Fibroblast of lung (primary cell): ENCODE results near the gene ATP11A. TPM values are rescaled to one million over a fixed set of nuclear protein-coding genes. Genes with fewer than 3 reads are reported as not detected.
A peak's percentile ranks its signal among the peaks of the same experiment; 100 is the strongest.

Experiments used
- DNase-seq, 2 donors: peaks; one replicate each; pipeline versions ENCODE4 v3.0.0 to v3.0.0-alpha.2; 2010; ENCODE audit warnings: low read depth in 2 of 2
- H2AFZ ChIP-seq: 2 replicates; pipeline ENCODE4 v1.5.1; 2012; ENCODE audit warnings: low read length, control low read depth, inconsistent platforms
- H3K27ac ChIP-seq: 2 replicates; pipeline ENCODE4 v1.5.1; 2011; ENCODE audit warnings: low read length, control low read depth; ENCODE audit not compliant: insufficient read depth
- H3K27me3 ChIP-seq: 2 replicates; pipeline ENCODE4 v1.5.1; 2011; ENCODE audit warnings: mild to moderate bottlenecking, low read length; ENCODE audit not compliant: control insufficient read depth, insufficient read depth
- H3K36me3 ChIP-seq: 2 replicates; pipeline ENCODE4 v1.5.1; 2011; ENCODE audit warnings: low read length; ENCODE audit not compliant: control insufficient read depth, insufficient read depth
- H3K4me1 ChIP-seq: 2 replicates; pipeline ENCODE4 v1.5.1; 2011; ENCODE audit warnings: low read length; ENCODE audit not compliant: control insufficient read depth, insufficient read depth; ENCODE audit errors: extremely low read depth
- H3K4me2 ChIP-seq: 2 replicates; pipeline ENCODE4 v1.5.1; 2011; ENCODE audit warnings: low read length, control low read depth; ENCODE audit not compliant: insufficient read depth; ENCODE audit errors: extremely low read depth
- H3K4me3 ChIP-seq, 4 experiments: fragments of 200-600 bp in 1 of 4; sonication (generic) in 1 of 4; replicated peaks in 1 of 4; 2 replicates each; pipeline ENCODE4 v1.5.1; 2011 to 2016; ENCODE audit warnings: low read length in 4 of 4, low read depth in 3 of 4, mild to moderate bottlenecking in 3 of 4, control low read depth in 2 of 4, inconsistent platforms in 1 of 4, mixed read lengths in 1 of 4; ENCODE audit not compliant: insufficient read depth in 1 of 4; ENCODE audit errors: control extremely low read depth in 1 of 4
- H3K79me2 ChIP-seq: 2 replicates; pipeline ENCODE4 v1.5.1; 2012; ENCODE audit warnings: mild to moderate bottlenecking, low read length, inconsistent platforms; ENCODE audit not compliant: control insufficient read depth, insufficient read depth
- H3K9ac ChIP-seq: 2 replicates; pipeline ENCODE4 v1.5.1; 2011; ENCODE audit warnings: mild to moderate bottlenecking, low read length, control low read depth; ENCODE audit not compliant: insufficient read depth
- H3K9me3 ChIP-seq: 2 replicates; pipeline ENCODE4 v1.5.1; 2012; ENCODE audit warnings: low read depth, low read length; ENCODE audit not compliant: control insufficient read depth, insufficient read depth
- H4K20me1 ChIP-seq: 2 replicates; pipeline ENCODE4 v1.5.1; 2011; ENCODE audit warnings: low read length; ENCODE audit not compliant: control insufficient read depth, insufficient read depth; ENCODE audit errors: extremely low read depth
- CTCF ChIP-seq, 2 donors: IDR thresholded peaks in 1 of 2; conservative IDR thresholded peaks in 1 of 2; 1 replicate in 1 of 2; 2 replicates in 1 of 2; pipeline ENCODE4 v1.5.1; 2011 to 2012; ENCODE audit warnings: low read length in 2 of 2, control low read depth in 1 of 2, inconsistent platforms in 1 of 2, low read depth in 1 of 2, mild to moderate bottlenecking in 1 of 2
- EZH2 ChIP-seq: IDR thresholded peaks from 2 replicates; pipeline ENCODE4 v1.5.1; 2012; ENCODE audit warnings: low read length, control low read depth, mild to moderate bottlenecking; ENCODE audit errors: missing control alignments
- polyA plus RNA-seq, 2 donors: library from polyadenylated mRNA; depleted of rRNA in 1 of 2; stranded (reverse) in 1 of 2; unstranded in 1 of 2; fragments of >200 nt; gene quantifications; 2 replicates each; pipeline ENCODE4 v1.2.1, GENCODE V29; 2011 to 2012; ENCODE audit warnings: missing spikeins in 1 of 2
- total RNA-seq: library from RNA; depleted of rRNA; stranded (reverse); fragments of >200 nt; gene quantifications from 2 replicates; pipeline ENCODE4 v1.2.1, GENCODE V29; 2014

ATP11A gene
- total and polyA plus RNA-seq, 2 donors (not counting 1 experiment from before 2014, with no cell fraction given), result 2.3 to 7.8 TPM

GRCh38 chr13:112795277-112795676 lies 105.4 kb downstream of the ATP11A start:
- Histone ChIP-seq H3K9ac (no peak overlapping the region), H4K20me1 (no peaks in the 10 kb centered on the region), H3K9me3 (no peaks in the 10 kb centered on the region), H3K27me3 (no peaks in the 10 kb centered on the region), H3K27ac (no peak overlapping the region), H3K36me3 (no peaks in the 10 kb centered on the region), H3K79me2 (no peaks in the 10 kb centered on the region), H3K4me1 (no peaks in the 10 kb centered on the region), H2AFZ (no peak overlapping the region), H3K4me2 (no peak overlapping the region), H3K4me3 (no peak overlapping the region)
- TF ChIP-seq EZH2 (no peak), CTCF (conservative IDR thresholded peaks at IDR 0.05 in 1 of 2, IDR thresholded peaks at IDR 0.05 in 1 of 2; ENCODE audit: low read depth in 1 of 2, low read length in 2 of 2) (no peak)
- no peak for DNase-seq

GRCh38 chr13:112796190-112796915 lies 106.5 kb downstream of the ATP11A start:
- no peaks in the 10 kb centered on the region for H3K9me3 ChIP-seq
- H4K20me1 ChIP-seq, result no peaks in the 10 kb centered on the region
- H3K27ac ChIP-seq, result no peak overlapping the region
- H3K9ac ChIP-seq, result no peak overlapping the region
- H2AFZ ChIP-seq, result no peak overlapping the region
- peak in 1 of 2 donors; percentile 9 for DNase-seq
- no peaks in the 10 kb centered on the region for H3K79me2 ChIP-seq
- H3K4me1 ChIP-seq, result no peaks in the 10 kb centered on the region
- no peaks in the 10 kb centered on the region for H3K27me3 ChIP-seq
- H3K4me3 ChIP-seq, result no peak overlapping the region
- H3K4me2 ChIP-seq, result no peak overlapping the region
- TF ChIP-seq EZH2, result no peak
- no peak for TF ChIP-seq CTCF (conservative IDR thresholded peaks at IDR 0.05 in 1 of 2, IDR thresholded peaks at IDR 0.05 in 1 of 2; ENCODE audit: low read depth in 1 of 2, low read length in 2 of 2)
- no peaks in the 10 kb centered on the region for H3K36me3 ChIP-seq

GRCh38 chr13:112799394-112799793 lies 109.6 kb downstream of the ATP11A start:
- no peak overlapping the region for H3K4me2 ChIP-seq
- H3K36me3 ChIP-seq, result no peaks in the 10 kb centered on the region
- H3K27me3 ChIP-seq, result no peaks in the 10 kb centered on the region
- H3K4me3 ChIP-seq, result no peak overlapping the region
- DNase-seq, result no peak
- TF ChIP-seq CTCF (conservative IDR thresholded peaks at IDR 0.05 in 1 of 2, IDR thresholded peaks at IDR 0.05 in 1 of 2; ENCODE audit: low read depth in 1 of 2, low read length in 2 of 2), result no peak
- no peak for TF ChIP-seq EZH2
- no peak overlapping the region for H2AFZ ChIP-seq
- no peaks in the 10 kb centered on the region for H4K20me1 ChIP-seq
- H3K9me3 ChIP-seq, result no peaks in the 10 kb centered on the region
- no peak overlapping the region for H3K27ac ChIP-seq
- H3K9ac ChIP-seq, result no peak overlapping the region
- H3K79me2 ChIP-seq, result no peaks in the 10 kb centered on the region
- H3K4me1 ChIP-seq, result no peaks in the 10 kb centered on the region
